ENCODE measurements around the gene PDC. TPM values are rescaled to one million over a fixed set of nuclear protein-coding genes. Genes with fewer than 3 reads are reported as not detected.

Gene PDC
- total RNA-seq, 1 donor from 2014 or later, result not detected

DNA sequence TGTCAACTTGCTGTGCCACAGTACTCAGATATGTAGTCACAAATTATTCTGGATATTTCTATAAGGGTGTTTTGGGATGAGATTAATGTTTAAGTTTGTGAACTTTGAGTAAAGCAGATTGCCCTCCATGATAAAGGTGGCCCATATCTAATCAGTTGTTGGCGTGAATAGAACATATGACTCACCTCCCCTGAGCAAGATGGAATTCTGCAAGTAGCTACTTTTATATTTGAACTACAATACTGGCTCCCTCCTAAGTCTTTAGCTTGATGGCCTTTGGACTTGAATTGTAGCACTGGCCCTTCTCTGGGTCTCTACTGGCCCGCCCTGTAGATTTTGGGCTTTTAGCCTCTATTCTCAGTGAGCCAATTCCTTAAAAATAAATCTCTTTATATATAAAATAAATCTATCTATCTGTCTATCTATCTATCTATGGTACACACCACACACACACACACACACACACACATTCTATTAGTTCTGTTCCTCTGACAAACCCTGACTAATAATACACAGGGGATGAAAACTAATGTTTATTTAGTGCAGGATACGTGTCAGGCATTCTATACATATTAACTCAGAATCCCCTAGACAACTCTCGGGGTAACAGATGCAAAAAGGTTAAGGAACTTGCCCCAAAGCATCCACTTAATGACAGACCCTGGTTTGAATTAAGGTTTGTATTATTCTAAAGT lies 37.9 kb upstream of the PDC start:
- ATAC-seq (ENCODE audit: low read depth), result no peak
- no peaks in the 10 kb centered on the region for H3K4me1 Mint-ChIP-seq

DNA sequence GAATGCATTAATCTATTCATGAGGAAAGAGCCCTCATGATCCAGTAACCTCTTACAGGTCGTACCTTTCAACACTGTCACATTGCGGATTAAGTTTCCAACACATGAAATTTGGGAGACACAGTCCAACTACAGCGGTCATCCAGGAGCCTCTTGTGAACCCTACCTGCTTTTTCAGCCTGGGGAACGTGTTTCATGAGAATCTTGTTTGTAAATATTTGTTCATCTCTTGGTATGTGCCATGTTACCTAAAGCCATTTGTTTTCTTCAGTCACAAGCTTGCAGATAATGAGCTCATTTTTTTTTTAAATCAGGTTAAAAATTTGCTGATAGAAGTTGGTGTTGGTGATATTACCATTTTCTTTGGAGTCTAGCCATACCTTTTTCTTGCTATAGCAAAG lies 37.2 kb upstream of the PDC start:
- H3K9me3 Mint-ChIP-seq, result no peaks in the 10 kb centered on the region
- no peaks in the 10 kb centered on the region for H3K27me3 Mint-ChIP-seq
- TF ChIP-seq, protein P1, sequence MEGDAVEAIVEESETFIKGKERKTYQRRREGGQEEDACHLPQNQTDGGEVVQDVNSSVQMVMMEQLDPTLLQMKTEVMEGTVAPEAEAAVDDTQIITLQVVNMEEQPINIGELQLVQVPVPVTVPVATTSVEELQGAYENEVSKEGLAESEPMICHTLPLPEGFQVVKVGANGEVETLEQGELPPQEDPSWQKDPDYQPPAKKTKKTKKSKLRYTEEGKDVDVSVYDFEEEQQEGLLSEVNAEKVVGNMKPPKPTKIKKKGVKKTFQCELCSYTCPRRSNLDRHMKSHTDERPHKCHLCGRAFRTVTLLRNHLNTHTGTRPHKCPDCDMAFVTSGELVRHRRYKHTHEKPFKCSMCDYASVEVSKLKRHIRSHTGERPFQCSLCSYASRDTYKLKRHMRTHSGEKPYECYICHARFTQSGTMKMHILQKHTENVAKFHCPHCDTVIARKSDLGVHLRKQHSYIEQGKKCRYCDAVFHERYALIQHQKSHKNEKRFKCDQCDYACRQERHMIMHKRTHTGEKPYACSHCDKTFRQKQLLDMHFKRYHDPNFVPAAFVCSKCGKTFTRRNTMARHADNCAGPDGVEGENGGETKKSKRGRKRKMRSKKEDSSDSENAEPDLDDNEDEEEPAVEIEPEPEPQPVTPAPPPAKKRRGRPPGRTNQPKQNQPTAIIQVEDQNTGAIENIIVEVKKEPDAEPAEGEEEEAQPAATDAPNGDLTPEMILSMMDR (IDR thresholded peaks at IDR 0.05), result no peak
- intact Hi-C loops (cut with micrococcal nuclease), result no loop called here
- no peaks in the 10 kb centered on the region for H3K4me1 Mint-ChIP-seq
- no peaks in the 10 kb centered on the region for H3K36me3 Mint-ChIP-seq (ENCODE audit: low read depth)
- H3K27ac Mint-ChIP-seq, result no peak overlapping the region
- CTCF ChIA-PET, result interaction anchor here (1.3 kb wide), 1 partner anchor 18 kb away, joined by 3 read pairs; no protein-coding TSS in a partner anchor
- no peak overlapping the region for H3K4me3 Mint-ChIP-seq
- no peak for DNase-seq
- ATAC-seq (ENCODE audit: low read depth), result no peak
- POLR2A ChIA-PET, result no interaction called here

More for the DNA sequence above, 37.9 kb upstream of the PDC start:
- CTCF ChIA-PET, result interaction anchor here (1.3 kb wide), 1 partner anchor 19 kb away, joined by 3 read pairs; no protein-coding TSS in a partner anchor
- Mint-ChIP-seq H3K27me3 (no peaks in the 10 kb centered on the region), H3K9me3 (no peaks in the 10 kb centered on the region), H3K4me3 (no peak overlapping the region), H3K27ac (no peak overlapping the region), H3K36me3 (ENCODE audit: low read depth) (no peaks in the 10 kb centered on the region)
- TF ChIP-seq, protein P1 (IDR thresholded peaks at IDR 0.05), result no peak
- POLR2A ChIA-PET, result no interaction called here
- DNase-seq, result no peak
- intact Hi-C loops (cut with micrococcal nuclease), result no loop called here

DNA sequence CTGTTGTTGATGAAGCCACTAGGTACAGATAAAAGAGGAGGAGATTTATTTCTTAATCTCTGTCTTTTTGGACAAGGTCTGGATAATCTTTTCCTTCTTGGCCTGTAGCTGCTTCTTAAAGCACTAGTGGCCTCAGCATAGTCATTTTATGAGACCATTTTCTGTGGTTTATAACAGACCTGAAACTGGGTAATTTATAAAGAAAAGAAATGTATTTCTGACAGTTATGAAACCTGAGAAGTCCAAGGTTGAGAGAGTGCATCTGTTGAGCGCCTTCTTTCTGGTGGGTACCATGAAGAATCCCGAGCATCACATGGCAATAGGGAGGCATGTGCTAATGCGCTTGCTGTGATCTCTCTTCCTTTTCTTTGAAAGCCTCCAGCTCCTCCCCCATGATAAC lies 36.7 kb upstream of the PDC start:
- ChIA-PET POLR2A (no interaction called here), CTCF (interaction anchor here (1.3 kb wide), 1 partner anchor 17 kb away, joined by 3 read pairs; no protein-coding TSS in a partner anchor)
- DNase-seq (no peak), ATAC-seq (ENCODE audit: low read depth) (no peak)
- Mint-ChIP-seq H3K36me3 (ENCODE audit: low read depth) (no peaks in the 10 kb centered on the region), H3K27ac (no peak overlapping the region), H3K27me3 (no peaks in the 10 kb centered on the region), H3K4me3 (no peak overlapping the region), H3K4me1 (no peaks in the 10 kb centered on the region), H3K9me3 (no peaks in the 10 kb centered on the region)
- intact Hi-C loops (cut with micrococcal nuclease), result no loop called here
- TF ChIP-seq, protein P1 (IDR thresholded peaks at IDR 0.05), result no peak

DNA sequence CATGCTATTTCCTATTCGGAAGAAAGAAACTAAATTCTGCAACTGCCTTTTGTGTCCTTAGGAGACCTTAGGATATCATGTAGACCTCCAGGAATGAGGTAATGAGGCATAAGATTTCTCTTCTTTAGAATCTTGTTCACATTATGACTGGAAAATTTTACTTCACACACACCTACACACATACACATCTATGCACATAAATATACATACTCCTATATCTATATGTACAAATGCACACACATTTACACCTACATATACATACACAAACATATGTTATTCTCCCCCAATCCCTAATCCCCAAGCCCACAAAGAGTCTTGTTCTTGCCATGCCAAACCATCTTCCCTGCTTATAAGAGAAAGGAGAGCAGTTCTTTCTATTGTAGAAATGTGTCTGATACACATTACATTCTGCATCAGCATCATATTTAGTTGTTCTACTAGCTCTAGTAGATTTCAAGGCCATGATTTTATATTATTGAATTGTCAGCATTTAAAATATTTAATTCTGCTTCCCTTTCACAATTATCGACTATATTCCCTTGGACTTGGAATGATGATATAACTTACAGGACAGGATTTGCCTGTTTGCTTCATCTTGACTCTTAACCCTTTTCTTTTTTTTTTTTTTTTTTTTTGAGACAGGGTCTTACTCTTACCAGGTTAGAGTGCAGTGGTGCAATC lies 35.4 kb upstream of the PDC start:
- ATAC-seq (ENCODE audit: low read depth), result no peak
- no peak overlapping the region for H3K4me3 Mint-ChIP-seq
- TF ChIP-seq, protein P1 (IDR thresholded peaks at IDR 0.05), result no peak
- DNase-seq, result no peak
- no peaks in the 10 kb centered on the region for H3K4me1 Mint-ChIP-seq
- intact Hi-C loops (cut with micrococcal nuclease), result no loop called here
- CTCF ChIA-PET, result no interaction called here
- H3K9me3 Mint-ChIP-seq, result no peaks in the 10 kb centered on the region
- no peaks in the 10 kb centered on the region for H3K27me3 Mint-ChIP-seq
- no peak overlapping the region for H3K27ac Mint-ChIP-seq
- no peaks in the 10 kb centered on the region for H3K36me3 Mint-ChIP-seq (ENCODE audit: low read depth)
- POLR2A ChIA-PET, result no interaction called here

DNA sequence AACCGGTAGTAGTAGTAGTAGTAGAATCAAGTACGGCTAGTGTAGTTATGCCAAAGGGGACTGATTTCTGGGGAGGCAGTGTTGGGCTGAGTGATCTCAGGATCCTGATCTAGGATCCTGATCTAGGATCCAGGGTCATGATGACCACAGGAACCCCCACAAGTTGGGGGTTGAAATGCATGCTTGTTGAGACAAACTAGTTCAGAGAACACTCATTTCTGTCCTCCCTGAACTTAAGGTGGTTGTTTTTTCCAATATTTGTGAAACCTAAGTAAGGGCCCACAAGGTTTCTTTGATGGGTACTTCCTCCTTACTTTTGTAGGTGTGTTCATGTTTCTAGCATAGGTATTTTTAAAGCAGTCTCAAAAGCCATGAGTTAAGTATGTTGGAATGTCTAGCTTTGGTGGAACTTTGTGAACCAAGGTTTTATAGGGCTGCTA lies 33.9 kb upstream of the PDC start:
- Mint-ChIP-seq H3K9me3 (no peaks in the 10 kb centered on the region), H3K27me3 (no peaks in the 10 kb centered on the region), H3K4me1 (no peaks in the 10 kb centered on the region), H3K27ac (no peak overlapping the region), H3K36me3 (ENCODE audit: low read depth) (no peaks in the 10 kb centered on the region), H3K4me3 (no peak overlapping the region)
- POLR2A ChIA-PET, result no interaction called here
- DNase-seq, result no peak
- ATAC-seq (ENCODE audit: low read depth), result no peak
- TF ChIP-seq, protein P1 (IDR thresholded peaks at IDR 0.05), result no peak
- CTCF ChIA-PET, result no interaction called here
- intact Hi-C loops (cut with micrococcal nuclease), result no loop called here

All from activated B cell treated with CpG ODN at 0.5 μM for 24 hours (primary cell).